GM12873 (cell line): ENCODE measurements around the gene HSPA2.

Experiments used
- CTCF ChIP-seq: IDR thresholded peaks from 2 replicates; pipeline ENCODE4 v1.5.1; 2012; ENCODE audit warnings: low read depth, mild to moderate bottlenecking, moderate library complexity, low read length, control low read depth; ENCODE audit not compliant: insufficient read depth; ENCODE audit errors: missing control alignments

HSPA2 gene

GRCh38 chr14:64540208-64541202 is at the start of gene HSPA2:
Gene HSPA2, plus strand, starts transcription at chr14:64540741. Its CDS starts 109 bp downstream, at chr14:64540850.
- TF ChIP-seq CTCF, result peak; percentile 72

- no peak for TF ChIP-seq CTCF
These were observed 48.9 kb upstream of the HSPA2 start for GRCh38 chr14:64491637-64492036.

GRCh38 chr14:64493455-64493854 is 47.1 kb upstream of the HSPA2 start:
- TF ChIP-seq CTCF, result no peak

- TF ChIP-seq CTCF, result no peak
These were observed 45.3 kb upstream of the HSPA2 start for GRCh38 chr14:64495252-64495651.

- no peak for TF ChIP-seq CTCF
These were observed 43.8 kb upstream of the HSPA2 start for GRCh38 chr14:64496764-64497163.

GRCh38 chr14:64500088-64500487 is 40.5 kb upstream of the HSPA2 start:
- TF ChIP-seq CTCF, result no peak

GRCh38 chr14:64501411-64502171 is 39.0 kb upstream of the HSPA2 start:
- no peak for TF ChIP-seq CTCF
